ENCODE data around the gene SLC26A1.
"Not testable (repeated sequence)": the region's sequence is repeated elsewhere in the genome, so short reads cannot be mapped to it uniquely, and the experiment has no call there.

SLC26A1 gene

GRCh38 chr4:952881-953573 lies 40.2 kb downstream of the SLC26A1 start:
- no peak for DNase-seq

- DNase-seq, result no peak
Observed at GRCh38 chr4:951594-952468, 41.4 kb downstream of the SLC26A1 start.

- DNase-seq, result no peak
Observed at GRCh38 chr4:951186-951585, 42.0 kb downstream of the SLC26A1 start.

GRCh38 chr4:950136-951020 lies 42.8 kb downstream of the SLC26A1 start:
- no peak for DNase-seq

GRCh38 chr4:949656-950055 lies 43.5 kb downstream of the SLC26A1 start:
- no peak for DNase-seq

- no peak for DNase-seq
Observed at GRCh38 chr4:948936-949300, 44.3 kb downstream of the SLC26A1 start.

- no peak for DNase-seq
Observed at GRCh38 chr4:948101-948935, 44.9 kb downstream of the SLC26A1 start.

GRCh38 chr4:947491-947971 lies 45.7 kb downstream of the SLC26A1 start:
- DNase-seq, result no peak

- DNase-seq, result no peak
Observed at GRCh38 chr4:946517-947471, 46.4 kb downstream of the SLC26A1 start.

GRCh38 chr4:946103-946450 lies 47.1 kb downstream of the SLC26A1 start:
- no peak for DNase-seq

GRCh38 chr4:945274-946102 lies 47.7 kb downstream of the SLC26A1 start:
- no peak for DNase-seq

GRCh38 chr4:939508-939907 lies 53.7 kb downstream of the SLC26A1 start:
- DNase-seq, result not testable (repeated sequence)

Data from NCI-H2081 (cell line).